Activated CD4-positive, CD25-positive, alpha-beta regulatory T cell (primary cell): Measurements from ENCODE around the gene MEI1.

Experiments used
- DNase-seq, 4 experiments: peaks; one replicate each; lab custom pipeline; 2025; lab: John Stamatoyannopoulos, UW

The MEI1 gene

DNA sequence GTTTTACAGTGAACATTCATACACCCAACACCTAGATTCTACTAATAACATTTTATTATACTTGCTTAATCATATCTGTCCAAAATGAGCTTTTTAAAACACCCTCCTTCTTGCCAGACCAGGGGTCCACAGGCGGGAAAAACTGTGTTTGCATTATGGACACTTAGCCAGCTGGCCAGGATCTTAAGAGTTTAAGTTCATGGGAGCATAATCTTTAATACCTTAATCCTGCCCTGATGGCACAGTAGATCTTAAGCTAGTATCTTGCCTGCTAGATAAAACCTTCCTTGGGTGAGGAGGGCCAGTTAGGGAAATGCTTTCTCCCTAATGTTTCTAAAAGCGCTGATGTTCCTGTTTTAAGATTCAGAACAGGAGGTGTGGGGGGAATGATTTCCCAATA lies 88.0 kb downstream of the MEI1 start:
- no peak for DNase-seq

DNA sequence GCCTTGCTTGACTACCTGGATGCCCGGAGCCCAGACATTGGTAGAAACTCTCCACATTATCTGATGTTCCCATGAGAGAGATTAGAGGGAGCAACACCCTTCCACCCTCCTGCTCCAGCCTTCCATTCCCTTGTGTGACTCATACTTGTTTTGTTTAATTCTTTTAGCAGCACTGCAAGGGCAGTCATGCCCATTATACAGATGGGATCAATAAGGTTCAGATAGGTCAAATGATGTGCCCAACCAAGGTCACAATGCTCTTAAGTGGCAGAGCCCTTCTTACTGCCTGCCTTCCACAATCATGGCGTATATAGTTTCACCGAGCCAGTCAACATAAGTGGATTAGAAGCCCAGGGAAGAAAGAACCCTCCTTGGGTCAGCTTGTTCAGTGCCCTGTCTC lies 94.6 kb downstream of the MEI1 start:
- DNase-seq: no peak

DNA sequence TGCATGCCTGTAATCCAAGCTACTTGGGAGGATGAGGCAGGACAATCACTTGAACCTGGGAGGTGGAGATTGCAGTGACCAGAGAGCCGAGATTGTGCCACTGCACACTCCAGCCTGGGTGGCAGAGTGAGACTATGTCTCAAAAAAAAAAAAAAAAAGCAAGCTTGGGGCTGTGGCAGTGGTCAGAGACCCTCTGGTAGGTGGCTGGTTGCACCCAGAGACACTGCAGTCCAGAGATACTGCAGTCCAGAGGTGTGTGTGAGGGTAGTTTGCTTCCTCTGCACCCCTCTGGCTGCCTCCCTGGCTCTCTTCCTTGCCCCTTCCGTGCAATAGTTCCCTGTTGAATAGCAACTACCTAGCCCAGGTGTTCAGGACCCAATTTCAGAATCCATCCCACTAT lies 99.4 kb downstream of the MEI1 start:
- no peak for DNase-seq

DNA sequence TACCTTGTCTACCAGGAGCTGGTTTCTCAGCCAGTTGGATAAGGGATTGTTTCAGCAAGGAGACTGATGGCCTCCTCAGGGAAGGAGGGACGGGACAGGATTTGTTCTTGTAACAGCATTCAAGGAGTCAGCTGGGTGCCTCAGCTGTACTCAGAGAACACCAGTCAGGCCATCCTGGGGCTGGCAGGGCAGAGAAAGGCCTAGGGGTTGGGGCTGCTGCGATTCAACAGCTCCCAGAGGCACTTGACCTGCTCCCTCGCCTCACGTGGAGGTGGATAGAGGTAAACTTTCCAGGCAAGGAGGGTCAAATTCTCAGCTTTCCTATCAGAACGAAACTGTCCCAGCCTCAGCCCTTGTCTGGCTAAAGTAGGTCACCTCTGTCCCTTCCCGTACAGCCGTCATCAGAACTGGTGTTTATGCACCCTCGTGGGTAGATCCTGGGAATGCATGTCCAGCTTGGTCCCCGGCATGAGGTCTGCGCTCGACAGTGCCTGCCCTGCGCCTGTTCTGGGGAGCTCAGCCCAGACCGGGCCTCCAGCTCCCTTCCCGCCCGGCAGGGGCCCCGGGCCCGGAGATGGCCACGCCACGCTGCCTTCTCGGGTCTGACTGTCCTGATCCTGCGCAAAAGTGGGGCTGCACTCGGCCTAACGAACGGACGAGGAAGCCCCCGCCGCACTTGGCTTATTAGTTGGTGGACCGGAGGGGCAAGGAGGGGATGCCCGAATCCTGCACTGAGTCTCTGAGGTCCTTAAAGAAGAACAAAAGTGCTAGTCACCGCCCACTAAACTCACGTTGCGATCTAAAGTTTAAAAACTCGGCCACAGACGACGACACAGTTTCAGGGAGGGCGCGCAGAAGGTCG lies 100.4 kb downstream of the MEI1 start:
- DNase-seq: no peak

DNA sequence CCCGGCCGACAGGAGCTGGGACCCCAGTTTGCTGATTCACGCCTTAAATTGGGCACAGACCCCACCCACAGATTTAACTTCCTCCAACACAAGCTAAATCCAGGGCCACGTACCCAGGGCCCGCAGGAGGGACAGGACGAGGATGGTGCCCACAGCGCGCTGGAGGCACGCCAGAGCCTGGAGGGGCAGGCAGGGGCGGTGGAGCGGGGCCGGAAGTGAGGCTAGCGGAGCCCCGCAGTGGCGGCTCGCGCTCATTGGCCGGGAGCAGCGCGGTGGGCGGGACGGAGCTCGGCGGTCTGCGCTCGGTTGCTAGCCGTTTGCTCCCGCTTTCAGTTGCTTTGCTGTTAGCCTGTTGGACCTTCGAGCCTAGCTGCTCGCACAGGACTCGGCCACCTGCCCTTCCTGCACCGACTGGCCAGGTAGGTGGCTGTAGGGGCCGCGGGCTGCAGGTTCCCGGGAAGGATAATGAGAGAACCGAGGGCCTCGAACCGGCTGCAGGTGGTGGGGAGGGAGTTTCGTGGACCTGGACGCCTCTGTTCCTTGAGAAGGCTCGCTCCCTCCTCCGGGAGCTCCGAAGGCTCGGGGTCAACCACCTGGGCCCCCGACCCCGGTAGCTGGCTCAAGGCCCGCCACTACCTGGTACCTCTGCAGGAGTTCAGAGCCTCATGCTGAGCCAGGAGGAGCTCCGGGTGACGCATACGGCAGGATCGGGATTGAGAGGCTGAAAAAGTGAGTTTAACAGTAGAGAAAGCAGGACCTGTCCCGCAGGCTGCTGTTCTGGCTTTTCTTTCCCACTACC lies 101.2 kb downstream of the MEI1 start, which contains the start of gene CCDC134:
CCDC134 (plus strand) TSS at position 332 of the 799 bp plus-strand sequence. CDS start 8,212 bp downstream, outside the sequence.
- DNase-seq: peak; percentile 76 to 87 (median 84)

DNA sequence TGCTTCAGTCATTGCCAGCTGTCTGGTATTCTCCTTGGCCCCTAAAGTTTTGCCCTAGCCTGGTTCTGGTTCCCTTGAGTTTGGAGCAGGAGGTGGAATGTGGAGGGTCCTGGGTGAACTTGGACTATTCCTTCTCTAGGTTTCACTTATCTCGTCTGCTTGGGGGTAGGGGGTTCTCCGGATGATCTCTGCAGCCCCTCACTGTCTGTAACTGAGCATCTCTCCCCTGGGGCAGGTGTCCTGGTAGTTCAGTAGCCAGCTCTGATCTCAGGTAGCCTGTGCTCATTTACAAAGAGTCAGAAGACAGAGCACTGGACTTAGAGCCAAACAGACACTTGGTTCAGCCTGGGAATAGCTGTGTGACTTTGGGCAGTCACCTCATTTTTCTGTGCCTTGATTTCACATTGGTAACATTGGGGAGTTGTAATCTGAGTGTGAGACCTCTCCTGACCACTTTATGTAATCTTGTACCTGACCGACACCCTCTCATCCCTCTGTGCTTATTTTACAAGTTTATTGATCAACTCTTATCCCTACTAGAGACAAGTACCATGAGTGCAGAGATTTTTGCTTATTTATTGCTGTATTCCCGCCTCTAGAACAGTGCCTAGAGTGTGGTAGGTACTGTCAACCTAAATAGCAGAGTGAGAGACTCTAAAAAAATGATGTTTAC lies 102.0 kb downstream of the MEI1 start:
- DNase-seq: no peak

DNA sequence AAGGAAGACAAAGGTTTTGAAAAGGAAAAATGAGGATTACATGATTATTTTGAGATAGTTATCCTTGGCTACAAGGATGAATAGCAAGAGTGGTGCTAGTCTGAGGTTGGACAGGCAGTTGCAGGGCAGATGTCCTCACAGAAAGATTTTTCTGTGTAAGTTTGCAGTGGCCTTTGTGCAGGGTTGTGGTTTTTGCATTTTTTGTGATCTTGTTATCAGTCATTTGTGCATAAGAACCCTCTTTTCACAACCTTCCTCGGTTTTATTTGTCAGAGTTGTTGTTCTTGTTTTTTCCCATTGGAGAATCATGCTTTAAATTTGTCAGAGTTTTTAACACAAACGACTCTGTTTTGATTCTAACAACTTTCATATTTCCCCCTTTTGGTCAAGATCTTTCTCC lies 102.6 kb downstream of the MEI1 start:
- DNase-seq: no peak

DNA sequence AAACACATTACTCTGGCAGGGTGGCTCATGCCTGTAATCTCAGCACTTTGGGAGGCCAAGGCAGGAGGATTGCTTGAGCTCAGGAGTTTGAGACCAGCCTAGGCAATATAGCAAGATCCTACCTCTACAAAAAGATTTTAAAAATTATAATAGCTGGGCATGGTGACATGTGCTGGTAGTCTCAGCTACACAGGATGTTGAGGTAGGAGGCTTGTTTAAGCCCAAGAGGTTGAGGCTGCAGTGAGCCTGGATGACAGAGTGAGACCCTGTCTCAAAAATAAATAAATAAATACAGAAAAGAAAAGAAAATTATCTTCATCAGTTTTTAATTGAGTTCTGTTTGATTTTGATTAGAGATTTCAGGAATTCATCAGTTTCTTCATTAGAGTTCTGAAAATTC lies 106.3 kb downstream of the MEI1 start:
- no peak for DNase-seq

DNA sequence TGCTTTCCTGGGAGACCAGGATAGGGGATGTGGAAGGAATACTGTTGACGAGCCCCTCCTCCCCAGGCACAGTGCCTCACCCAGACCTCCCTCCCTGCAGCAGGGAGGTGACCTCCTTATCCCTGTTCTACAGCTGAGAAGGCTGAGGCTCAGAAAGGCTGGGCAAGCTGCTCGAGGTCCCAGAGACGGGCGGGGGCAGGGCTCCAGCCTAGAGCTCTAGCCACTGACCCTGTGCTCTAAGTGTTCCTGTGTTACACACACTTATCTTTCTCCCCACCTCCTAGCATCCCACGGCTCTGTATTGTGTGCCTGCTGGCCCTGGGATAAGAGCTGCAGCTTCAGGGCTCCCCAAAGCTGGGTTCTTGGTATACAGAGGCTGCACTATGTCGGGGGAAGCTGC lies 109.1 kb downstream of the MEI1 start:
- no peak for DNase-seq

DNA sequence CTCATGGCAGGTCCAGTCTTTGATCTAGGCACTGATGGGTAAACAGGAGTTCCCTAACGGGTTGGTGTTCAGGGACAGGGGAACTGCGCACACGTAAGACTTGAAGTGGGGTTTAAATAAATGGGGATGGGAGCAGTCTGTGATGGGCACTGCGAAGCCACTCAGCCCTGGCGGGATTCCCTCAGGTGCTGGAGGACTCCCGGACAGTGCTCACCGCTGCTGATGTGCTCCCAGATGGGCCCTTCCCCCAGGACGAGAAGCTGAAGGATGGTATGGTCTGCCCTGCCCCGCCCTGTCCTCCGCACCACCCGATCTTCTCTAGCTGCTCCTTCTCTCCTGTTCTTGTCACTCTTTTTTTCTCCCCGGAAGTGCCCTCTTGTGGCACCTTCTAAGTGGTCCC lies 110.7 kb downstream of the MEI1 start:
- DNase-seq: no peak

DNA sequence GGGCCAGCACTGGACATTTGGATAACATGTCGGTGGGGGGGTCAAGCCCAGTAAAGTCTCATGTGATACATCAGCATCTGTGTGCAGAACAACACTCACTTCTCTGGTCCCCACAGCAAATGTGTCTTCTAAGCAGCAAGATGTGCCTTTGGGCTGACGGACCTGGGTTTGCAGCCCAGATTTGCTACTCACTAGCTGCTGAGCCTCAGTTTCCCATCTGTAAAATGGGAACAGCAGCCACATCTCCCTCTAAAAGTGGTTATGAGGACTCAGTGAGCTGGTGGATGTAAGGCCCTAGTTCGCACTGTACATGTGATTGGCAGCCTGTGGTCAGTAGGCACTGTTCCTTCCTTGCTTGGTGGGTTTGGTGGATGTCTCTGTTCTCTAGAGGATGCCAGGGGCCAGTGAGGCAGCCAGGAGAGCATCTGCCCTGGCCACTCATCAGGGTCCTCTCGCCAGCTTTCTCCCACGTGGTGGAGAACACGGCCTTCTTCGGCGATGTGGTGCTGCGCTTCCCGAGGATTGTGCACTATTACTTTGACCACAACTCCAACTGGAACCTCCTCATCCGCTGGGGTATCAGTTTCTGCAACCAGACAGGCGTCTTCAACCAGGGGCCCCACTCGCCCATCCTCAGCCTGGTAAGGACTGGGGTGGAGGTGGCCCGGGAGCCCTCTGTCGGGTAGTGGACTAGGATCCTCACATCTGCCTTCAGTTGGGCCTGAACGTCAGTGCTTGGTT lies 113.7 kb downstream of the MEI1 start:
- DNase-seq: no peak

DNA sequence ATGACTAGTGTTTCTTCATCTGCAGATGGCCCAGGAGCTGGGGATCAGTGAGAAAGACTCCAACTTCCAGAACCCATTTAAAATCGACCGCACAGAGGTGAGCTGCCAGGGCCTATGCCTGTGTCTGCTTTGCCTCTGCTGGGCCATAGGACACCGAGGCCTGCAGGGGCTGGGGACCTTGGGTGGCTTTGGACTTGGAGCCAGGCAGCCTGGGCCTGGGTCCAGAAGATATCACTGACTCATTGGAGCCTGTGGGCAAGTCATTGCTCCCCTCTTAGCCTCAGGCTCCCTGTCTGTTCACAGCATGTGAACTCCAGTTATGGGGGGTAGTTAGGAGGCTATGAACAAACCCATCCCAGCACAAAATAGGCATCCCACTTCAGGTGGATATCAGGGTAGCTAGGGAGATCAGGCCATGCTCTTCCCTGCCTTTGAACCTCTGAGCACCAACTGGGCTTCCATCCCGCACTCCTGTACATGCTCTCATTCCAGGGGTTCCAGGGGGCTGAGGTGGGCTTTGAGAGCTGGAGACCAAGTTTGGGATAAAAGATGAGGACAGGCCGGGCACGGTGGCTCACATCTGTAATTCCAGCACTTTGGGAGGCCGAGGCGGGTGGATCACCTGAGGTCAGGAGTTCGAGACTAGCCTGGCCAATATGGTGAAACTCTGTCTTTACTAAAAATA lies 114.6 kb downstream of the MEI1 start:
- DNase-seq: no peak

DNA sequence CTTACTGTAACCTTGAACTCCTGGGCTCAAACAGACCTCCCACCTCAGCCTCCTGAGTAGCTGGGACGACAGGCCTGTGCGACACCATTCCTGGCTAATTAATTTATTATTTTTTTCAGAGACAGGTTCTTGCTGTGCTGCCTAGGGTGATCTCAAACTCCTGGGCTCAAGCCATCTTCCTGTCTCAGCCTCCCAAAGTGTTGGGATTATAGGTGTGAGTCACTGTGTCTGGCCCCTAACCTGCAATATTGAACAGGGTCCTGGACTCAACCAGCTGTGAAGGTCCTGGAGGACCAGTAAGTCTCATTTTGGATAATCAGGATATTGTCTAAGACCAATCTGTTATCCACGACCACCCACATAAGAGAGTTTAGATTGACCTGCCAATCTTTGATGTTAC lies 116.4 kb downstream of the MEI1 start:
- DNase-seq: no peak

DNA sequence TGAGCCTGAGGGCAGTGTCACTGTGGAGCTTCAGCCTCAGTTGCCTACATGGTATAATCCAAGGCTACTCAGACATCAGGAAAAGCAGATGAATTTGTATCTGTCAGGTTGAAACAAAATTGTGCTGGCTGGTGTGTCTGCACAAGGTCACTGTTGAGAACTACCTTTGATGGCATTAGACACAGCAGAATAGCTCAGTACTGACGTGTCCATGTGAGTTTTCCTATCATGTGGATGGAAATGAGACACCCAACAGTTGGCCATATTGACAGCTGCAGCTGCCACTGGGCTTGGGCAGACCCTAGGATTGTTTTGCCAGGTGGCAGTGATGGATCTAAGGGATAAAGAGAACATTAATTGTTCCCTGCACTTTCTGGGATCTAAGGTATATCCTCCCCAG lies 116.9 kb downstream of the MEI1 start:
- DNase-seq: no peak

DNA sequence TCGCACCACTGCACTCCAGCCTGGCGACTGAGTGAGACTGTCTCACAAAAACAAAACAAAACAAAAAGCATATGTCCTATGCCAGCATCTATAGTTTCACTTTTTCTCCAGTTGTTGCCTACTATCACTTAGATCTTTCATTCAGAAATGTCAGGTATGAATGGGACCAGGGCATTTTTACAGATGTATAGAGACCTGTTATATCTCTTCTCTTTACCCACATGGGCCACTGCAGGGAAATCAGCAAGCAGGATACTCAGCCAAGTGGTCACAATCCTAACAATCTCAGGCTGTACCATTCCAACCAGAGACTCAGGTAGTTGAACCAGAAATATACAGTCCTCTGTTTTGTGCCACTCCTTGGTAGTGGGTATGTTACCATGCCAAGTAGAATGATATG lies 117.6 kb downstream of the MEI1 start:
- no peak for DNase-seq

DNA sequence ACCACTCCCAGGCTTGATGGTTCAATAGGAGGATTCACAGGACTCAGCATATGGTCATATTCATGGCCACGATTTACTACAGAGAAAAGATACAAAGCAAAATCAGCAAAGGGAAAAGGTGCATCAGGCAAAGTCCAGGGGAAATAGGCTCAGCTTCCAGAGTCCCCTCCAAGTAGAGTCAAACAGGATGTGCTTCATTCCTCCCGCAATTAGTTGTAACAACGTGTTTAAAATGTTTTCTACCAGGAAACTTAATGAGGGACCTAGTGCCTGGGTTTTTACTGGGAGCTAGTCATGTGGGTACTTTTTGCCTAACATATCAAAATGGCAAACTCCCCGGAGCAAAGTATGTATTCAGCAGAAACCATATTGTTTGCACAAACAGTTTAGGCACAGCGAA lies 118.7 kb downstream of the MEI1 start:
- no peak for DNase-seq

DNA sequence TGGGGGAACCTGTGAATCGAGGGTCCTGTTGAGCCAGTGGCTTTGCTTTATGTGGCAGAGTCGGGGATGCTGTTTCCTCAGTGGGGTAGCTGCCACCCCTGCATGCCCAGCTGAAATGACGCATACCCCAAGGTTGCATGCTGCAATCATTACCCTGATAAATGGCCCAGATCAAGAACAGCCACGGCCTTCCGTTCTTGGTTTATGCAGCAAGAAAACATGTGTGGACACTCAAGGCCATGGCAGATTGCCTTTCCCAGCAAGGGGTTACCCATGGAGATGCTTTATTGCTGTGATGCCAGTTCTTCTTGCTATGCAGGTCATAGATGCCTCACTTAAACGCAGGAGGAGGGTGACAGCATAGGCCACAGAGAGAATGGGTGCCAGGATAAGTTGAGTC lies 119.3 kb downstream of the MEI1 start:
- no peak for DNase-seq

DNA sequence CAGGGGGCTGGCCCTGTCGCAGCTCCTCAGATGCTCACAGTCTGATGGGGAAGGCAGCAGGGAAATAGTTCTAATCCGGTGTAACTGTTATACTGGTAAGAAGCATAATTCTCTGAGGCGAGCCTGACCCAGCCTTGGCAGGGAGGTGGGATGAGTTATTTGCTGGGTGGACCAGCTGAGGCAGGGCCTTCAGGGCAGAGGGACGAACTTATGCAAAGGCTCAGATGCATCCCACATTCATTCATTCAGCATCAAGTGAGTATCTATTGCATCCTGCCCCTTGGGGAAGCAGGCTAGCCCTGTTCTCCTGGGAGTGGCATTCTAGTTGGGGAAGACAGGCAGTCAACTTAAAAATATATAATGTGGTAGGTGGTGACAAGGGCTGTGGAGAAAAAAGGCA lies 120.0 kb downstream of the MEI1 start:
- DNase-seq: no peak

DNA sequence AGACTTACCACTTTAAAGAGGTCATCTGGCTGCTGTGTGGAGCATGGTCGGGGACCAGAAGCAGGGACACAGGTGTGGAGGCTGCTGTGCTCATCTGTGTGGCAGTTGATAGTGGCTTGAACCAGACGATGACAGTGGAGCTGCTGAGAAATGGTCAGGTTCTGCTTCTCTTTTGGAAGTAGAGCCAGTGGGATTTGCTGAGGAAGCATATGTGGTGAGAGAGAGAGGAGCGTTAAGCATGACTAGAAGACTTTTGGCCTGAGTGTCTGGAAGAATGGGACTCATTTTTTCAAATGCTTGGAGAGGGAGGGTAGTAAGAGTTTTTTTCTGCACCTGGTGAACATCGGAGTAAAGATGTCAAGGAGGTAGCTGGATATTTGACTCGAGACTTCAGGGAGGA lies 121.1 kb downstream of the MEI1 start:
- no peak for DNase-seq

DNA sequence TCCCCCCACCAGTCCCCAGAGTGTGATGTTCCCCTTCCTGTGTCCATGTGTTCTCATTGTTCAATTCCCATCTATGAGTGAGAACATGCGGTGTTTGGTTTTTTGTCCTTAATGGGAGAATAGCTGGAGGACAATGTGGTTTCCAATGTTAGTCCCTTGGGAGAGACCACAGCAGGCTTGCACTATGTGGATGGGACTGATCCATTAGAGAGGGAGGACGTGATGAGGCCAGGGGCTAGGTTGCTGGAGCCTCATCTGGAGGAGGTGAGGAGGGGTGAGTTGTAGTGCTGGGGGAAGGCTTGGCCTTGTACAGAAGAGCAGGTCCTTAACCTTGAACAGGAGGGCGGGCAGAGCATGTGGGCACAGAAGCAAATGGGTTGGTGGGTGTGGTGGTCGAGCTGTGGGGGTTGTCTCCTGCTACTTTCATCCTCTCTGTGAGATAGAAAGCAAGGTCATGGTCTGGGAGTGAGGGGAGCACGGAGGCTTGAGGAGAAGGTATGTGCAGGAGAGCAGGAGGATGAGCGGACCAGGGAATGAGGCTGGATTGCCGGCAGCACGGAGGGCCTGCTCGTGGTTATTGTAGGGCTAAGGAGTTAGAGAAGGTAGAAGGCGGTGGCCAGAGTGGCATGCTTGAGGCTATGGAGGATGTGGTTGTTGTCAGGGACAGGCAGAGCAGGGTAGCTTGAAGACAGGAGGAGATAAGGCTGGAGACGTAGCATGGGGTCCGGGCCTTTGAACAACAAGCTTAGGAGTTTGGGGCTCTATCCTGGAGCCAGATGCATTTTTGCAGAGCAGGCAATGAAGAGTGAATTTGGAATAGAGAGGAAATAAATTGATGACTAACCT lies 122.4 kb downstream of the MEI1 start:
- DNase-seq: no peak
